ENCODE data around the gene KIAA1328. TPM values are rescaled to one million over a fixed set of nuclear protein-coding genes. Genes with fewer than 3 reads are reported as not detected.

KIAA1328 gene
- 11.9 TPM for total RNA-seq
- long read RNA-seq, partial matches to known transcripts: 0 of 5 reads
- long read RNA-seq, other reads (novel, unspliced or antisense): 5 of 5 reads

GRCh38 chr18:36828630-36829361, at the start of gene KIAA1328, which contains the start of gene TPGS2:
Gene KIAA1328 (plus strand): TSS chr18:36829127. CDS start chr18:36829139, 12 bp downstream.
Gene TPGS2 (minus strand): TSS chr18:36829002. CDS start chr18:36828767, 235 bp downstream.
- Histone ChIP-seq H3K36me3 (peaks cover 4% of the 10 kb centered on the region), H3K9me3 (no peaks in the 10 kb centered on the region), H3K27ac (peak within 1 kb of the TSS; percentile 82), H3K27me3 (no peaks in the 10 kb centered on the region), H3K4me3 (peak within 1 kb of the TSS; percentile 95), H3K4me1 (peaks cover 6% of the 10 kb centered on the region)
- intact Hi-C loops (cut with DNase I): no loop called here
- peak; percentile 95 for DNase-seq
- peak; percentile 97 for ATAC-seq
- peak; percentile 52 for TF ChIP-seq CTCF (IDR thresholded peaks at IDR 0.05)

- ATAC-seq (no peak), DNase-seq (no peak)
- no peaks in the 10 kb centered on the region for H3K36me3 ChIP-seq
- H3K27me3 ChIP-seq: no peaks in the 10 kb centered on the region
- no peaks in the 10 kb centered on the region for H3K9me3 ChIP-seq
- H3K4me1 ChIP-seq: no peaks in the 10 kb centered on the region
- H3K27ac ChIP-seq: no peak overlapping the region
- intact Hi-C loops (cut with DNase I): no loop called here
- no peak overlapping the region for H3K4me3 ChIP-seq
- no peak for TF ChIP-seq CTCF (IDR thresholded peaks at IDR 0.05)
Measured at GRCh38 chr18:36780748-36781147, 48.2 kb upstream of the KIAA1328 start.

- H3K4me3 ChIP-seq: no peak overlapping the region
- H3K27ac ChIP-seq: no peak overlapping the region
- TF ChIP-seq CTCF (IDR thresholded peaks at IDR 0.05): no peak
- no peaks in the 10 kb centered on the region for H3K4me1 ChIP-seq
- no peaks in the 10 kb centered on the region for H3K9me3 ChIP-seq
- H3K27me3 ChIP-seq: no peaks in the 10 kb centered on the region
- intact Hi-C loops (cut with DNase I): no loop called here
- ATAC-seq (no peak), DNase-seq (no peak)
- no peaks in the 10 kb centered on the region for H3K36me3 ChIP-seq
Measured at GRCh38 chr18:36782710-36783109, 46.2 kb upstream of the KIAA1328 start.

GRCh38 chr18:36783792-36784191, 45.1 kb upstream of the KIAA1328 start:
- no peak overlapping the region for H3K27ac ChIP-seq

GRCh38 chr18:36786686-36787085, 42.2 kb upstream of the KIAA1328 start:
- Histone ChIP-seq H3K9me3 (no peaks in the 10 kb centered on the region), H3K27me3 (no peaks in the 10 kb centered on the region), H3K36me3 (peaks cover 14% of the 10 kb centered on the region), H3K27ac (peak overlapping the region; percentile 43), H3K4me3 (no peak overlapping the region), H3K4me1 (no peaks in the 10 kb centered on the region)
- TF ChIP-seq CTCF (IDR thresholded peaks at IDR 0.05): no peak
- ATAC-seq: peak; percentile 91
- peak; percentile 71 for DNase-seq
- intact Hi-C loops (cut with DNase I): no loop called here

More at GRCh38 chr18:36783792-36784191, 45.1 kb upstream of the KIAA1328 start:
- intact Hi-C loops (cut with DNase I): no loop called here
- ATAC-seq: no peak
- no peak for DNase-seq
- TF ChIP-seq CTCF (IDR thresholded peaks at IDR 0.05): no peak
- Histone ChIP-seq H3K27me3 (no peaks in the 10 kb centered on the region), H3K9me3 (no peaks in the 10 kb centered on the region), H3K4me1 (no peaks in the 10 kb centered on the region), H3K4me3 (no peak overlapping the region), H3K36me3 (no peaks in the 10 kb centered on the region)

Measured in upper lobe of right lung (tissue), 1 donor.